ENCODE results near the gene MYOCOS.

MYOCOS gene

DNA sequence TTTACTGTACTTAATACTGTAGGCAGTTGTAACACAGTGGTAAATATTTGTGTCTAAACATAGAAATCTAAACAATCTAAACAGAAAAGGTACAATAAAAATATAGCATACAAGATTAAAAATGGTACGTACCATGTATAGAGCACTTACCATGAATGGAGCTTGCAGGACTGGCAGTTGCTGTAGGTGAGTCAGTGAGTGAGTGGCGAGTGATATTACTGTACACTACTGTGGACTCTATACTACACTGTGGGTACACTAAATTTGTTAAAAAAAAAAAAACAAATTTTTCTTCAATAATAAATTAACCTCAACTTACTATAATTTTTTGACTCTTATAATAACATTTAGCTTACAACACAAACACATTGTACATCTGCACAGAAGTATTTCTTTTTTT lies 39.5 kb upstream of the MYOCOS start:
- TF ChIP-seq, protein P1, sequence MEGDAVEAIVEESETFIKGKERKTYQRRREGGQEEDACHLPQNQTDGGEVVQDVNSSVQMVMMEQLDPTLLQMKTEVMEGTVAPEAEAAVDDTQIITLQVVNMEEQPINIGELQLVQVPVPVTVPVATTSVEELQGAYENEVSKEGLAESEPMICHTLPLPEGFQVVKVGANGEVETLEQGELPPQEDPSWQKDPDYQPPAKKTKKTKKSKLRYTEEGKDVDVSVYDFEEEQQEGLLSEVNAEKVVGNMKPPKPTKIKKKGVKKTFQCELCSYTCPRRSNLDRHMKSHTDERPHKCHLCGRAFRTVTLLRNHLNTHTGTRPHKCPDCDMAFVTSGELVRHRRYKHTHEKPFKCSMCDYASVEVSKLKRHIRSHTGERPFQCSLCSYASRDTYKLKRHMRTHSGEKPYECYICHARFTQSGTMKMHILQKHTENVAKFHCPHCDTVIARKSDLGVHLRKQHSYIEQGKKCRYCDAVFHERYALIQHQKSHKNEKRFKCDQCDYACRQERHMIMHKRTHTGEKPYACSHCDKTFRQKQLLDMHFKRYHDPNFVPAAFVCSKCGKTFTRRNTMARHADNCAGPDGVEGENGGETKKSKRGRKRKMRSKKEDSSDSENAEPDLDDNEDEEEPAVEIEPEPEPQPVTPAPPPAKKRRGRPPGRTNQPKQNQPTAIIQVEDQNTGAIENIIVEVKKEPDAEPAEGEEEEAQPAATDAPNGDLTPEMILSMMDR (conservative IDR thresholded peaks at IDR 0.05; ENCODE audit: low read depth, low read length): no peak
- Histone ChIP-seq H3K79me2 (ENCODE audit: insufficient read depth, low read depth) (peaks cover 7% of the 10 kb centered on the region; the same call in 1 of the 2 replicates), H4K20me1 (ENCODE audit: insufficient read depth) (peaks cover 8% of the 10 kb centered on the region), H3K27ac (no peak overlapping the region), H3K9ac (no peak overlapping the region), H3K4me1 (ENCODE audit: low read depth, poor library complexity, severe bottlenecking) (no peaks in the 10 kb centered on the region), H3K4me2 (no peak overlapping the region), H3K4me3 (IDR thresholded peaks at IDR 0.05; ENCODE audit: insufficient read depth, low read depth, low read length) (no peak overlapping the region), H3K27me3 (ENCODE audit: insufficient read depth, low read depth) (no peaks in the 10 kb centered on the region), H3K36me3 (ENCODE audit: insufficient read depth) (peaks cover 37% of the 10 kb centered on the region), H2AFZ (ENCODE audit: low read depth) (no peak overlapping the region)

DNA sequence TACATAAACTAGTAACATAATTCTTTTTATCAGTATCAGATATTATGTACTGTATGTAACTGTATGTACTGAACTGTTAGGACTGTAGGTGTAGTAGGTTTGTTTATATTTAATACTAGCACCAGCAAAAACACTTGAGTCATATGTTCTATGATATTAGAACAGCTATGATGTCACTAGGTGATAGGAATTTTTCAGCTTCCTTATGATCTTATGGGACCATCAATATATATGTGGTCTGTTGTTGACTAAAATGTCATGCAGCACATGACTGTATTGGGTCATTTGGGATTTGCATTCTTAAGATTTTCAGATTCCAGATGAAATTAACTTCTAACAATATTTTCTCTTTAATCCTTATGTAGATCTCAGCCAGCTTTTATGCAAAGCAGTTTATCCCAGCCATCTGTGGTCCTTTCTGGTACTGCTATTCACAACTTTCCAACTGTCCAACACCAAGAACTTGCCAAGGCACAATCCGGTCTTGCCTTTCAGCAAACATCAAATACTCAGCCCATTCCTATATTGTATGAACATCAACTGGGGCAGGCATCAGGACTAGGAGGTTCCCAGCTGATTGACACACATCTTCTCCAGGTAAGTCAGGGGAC lies 38.3 kb upstream of the MYOCOS start:
- H3K36me3 ChIP-seq (ENCODE audit: insufficient read depth): peaks cover 48% of the 10 kb centered on the region
- H2AFZ ChIP-seq (ENCODE audit: low read depth): no peak overlapping the region
- no peak overlapping the region for H3K4me2 ChIP-seq
- H4K20me1 ChIP-seq (ENCODE audit: insufficient read depth): peaks cover 8% of the 10 kb centered on the region
- H3K4me3 ChIP-seq (IDR thresholded peaks at IDR 0.05; ENCODE audit: insufficient read depth, low read depth, low read length): no peak overlapping the region
- TF ChIP-seq, protein P1 (conservative IDR thresholded peaks at IDR 0.05; ENCODE audit: low read depth, low read length): no peak
- no peak overlapping the region for H3K27ac ChIP-seq
- H3K79me2 ChIP-seq (ENCODE audit: insufficient read depth, low read depth): peaks cover 7% of the 10 kb centered on the region; the same call in 1 of the 2 replicates
- no peak overlapping the region for H3K9ac ChIP-seq
- H3K27me3 ChIP-seq (ENCODE audit: insufficient read depth, low read depth): no peaks in the 10 kb centered on the region
- no peaks in the 10 kb centered on the region for H3K4me1 ChIP-seq (ENCODE audit: low read depth, poor library complexity, severe bottlenecking)

- H3K4me3 ChIP-seq (IDR thresholded peaks at IDR 0.05; ENCODE audit: insufficient read depth, low read depth, low read length): no peak overlapping the region
- TF ChIP-seq, protein P1 (conservative IDR thresholded peaks at IDR 0.05; ENCODE audit: low read depth, low read length): no peak
- H3K36me3 ChIP-seq (ENCODE audit: insufficient read depth): peaks cover 48% of the 10 kb centered on the region
Measured at GRCh38 chr1:171585715-171586114, 36.3 kb upstream of the MYOCOS start.

DNA sequence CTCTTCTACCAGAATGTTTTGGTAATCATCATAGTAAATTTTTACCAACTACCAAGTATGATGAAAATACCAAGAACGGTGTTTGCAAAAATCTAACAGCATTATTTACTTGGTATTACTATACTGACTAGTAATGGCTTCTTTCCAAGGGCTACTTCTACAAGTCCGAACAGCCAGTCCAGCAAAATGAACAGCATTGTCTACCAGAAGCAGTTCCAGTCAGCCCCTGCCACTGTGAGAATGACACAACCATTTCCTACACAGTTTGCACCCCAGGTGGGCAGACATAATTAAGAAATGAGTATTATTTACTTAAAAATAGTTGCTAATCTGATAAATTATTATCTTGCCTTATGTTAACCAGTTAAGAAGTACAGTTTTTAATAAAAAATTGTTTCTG lies 33.8 kb upstream of the MYOCOS start:
- no peaks in the 10 kb centered on the region for H3K4me1 ChIP-seq (ENCODE audit: low read depth, poor library complexity, severe bottlenecking)
- H3K4me3 ChIP-seq (IDR thresholded peaks at IDR 0.05; ENCODE audit: insufficient read depth, low read depth, low read length): no peak overlapping the region
- no peak overlapping the region for H3K9ac ChIP-seq
- no peak overlapping the region for H2AFZ ChIP-seq (ENCODE audit: low read depth)
- H4K20me1 ChIP-seq (ENCODE audit: insufficient read depth): no peaks in the 10 kb centered on the region
- H3K4me2 ChIP-seq: no peak overlapping the region
- H3K79me2 ChIP-seq (ENCODE audit: insufficient read depth, low read depth): peaks cover 7% of the 10 kb centered on the region; the same call in 1 of the 2 replicates
- no peaks in the 10 kb centered on the region for H3K27me3 ChIP-seq (ENCODE audit: insufficient read depth, low read depth)
- TF ChIP-seq, protein P1 (conservative IDR thresholded peaks at IDR 0.05; ENCODE audit: low read depth, low read length): no peak
- H3K27ac ChIP-seq: no peak overlapping the region
- H3K36me3 ChIP-seq (ENCODE audit: insufficient read depth): peaks cover 52% of the 10 kb centered on the region

More at GRCh38 chr1:171585715-171586114, 36.3 kb upstream of the MYOCOS start:
- H4K20me1 ChIP-seq (ENCODE audit: insufficient read depth): peaks cover 8% of the 10 kb centered on the region
- no peak overlapping the region for H3K27ac ChIP-seq
- H3K79me2 ChIP-seq (ENCODE audit: insufficient read depth, low read depth): peaks cover 7% of the 10 kb centered on the region; the same call in 1 of the 2 replicates
- no peak overlapping the region for H3K4me2 ChIP-seq
- no peaks in the 10 kb centered on the region for H3K4me1 ChIP-seq (ENCODE audit: low read depth, poor library complexity, severe bottlenecking)
- H3K27me3 ChIP-seq (ENCODE audit: insufficient read depth, low read depth): no peaks in the 10 kb centered on the region
- no peak overlapping the region for H2AFZ ChIP-seq (ENCODE audit: low read depth)
- H3K9ac ChIP-seq: no peak overlapping the region

Data from KMS-11 (cell line).